HCT116 (cell line): Measurements from ENCODE around the gene SIAE. TPM values are rescaled to one million over a fixed set of nuclear protein-coding genes. Genes with fewer than 3 reads are reported as not detected.
A peak's percentile ranks its signal among the peaks of the same experiment; 100 is the strongest.

Source experiments
- ATAC-seq: fragments of 200-7000 bp; cut with Tn5 transposase; 2 replicates; pipeline ENCODE4 v1.9.1; 2020; ENCODE audit warnings: mild to moderate bottlenecking, moderate library complexity
- BruUV-seq: library from RNA; stranded (reverse); fragments of 400-500 nt; replicated peaks from 2 replicates; lab custom pipeline; 2021; lab: Mats Ljungman, UMichigan
- CTCF ChIA-PET: fragments of 300-600 bp; sonication (Branson Sonifier 250); formaldehyde crosslinking; loops from one replicate; lab custom pipeline; 2021; ENCODE audit warnings: antibody characterized with exemption; lab: Charles Lee
- POLR2A ChIA-PET: fragments of 300-600, 350-600 bp; sonication (Branson Sonifier 250); formaldehyde crosslinking; loops from one replicate; lab custom pipeline; 2021; ENCODE audit warnings: antibody characterized with exemption; lab: Charles Lee
- RAD21 ChIA-PET, 2 experiments: fragments of 300-600 bp; sonication (Branson Sonifier 250); formaldehyde crosslinking; loops; one replicate each; lab custom pipeline; 2023; ENCODE audit warnings: low total read pairs in 2 of 2; ENCODE audit not compliant: uncharacterized antibody in 2 of 2, unreplicated experiment in 2 of 2, low non-redundant PET in 1 of 2; lab: Charles Lee
- DNase-seq: peaks from one replicate; pipeline ENCODE4 v3.0.0-alpha.2; 2010; ENCODE audit warnings: low read depth, low spot score
- H2AFZ ChIP-seq: fragments of 200-600 bp; shearing (Covaris generic), sonication (generic); 2 replicates; pipeline ENCODE4 v1.6.1; 2017; ENCODE audit warnings: low read depth, mixed run types, mixed read lengths, antibody characterized with exemption, low read length; ENCODE audit not compliant: poor library complexity, severe bottlenecking
- H3K27ac ChIP-seq: 2 replicates; pipeline ENCODE4 v1.5.1; 2012; ENCODE audit warnings: low read depth, low read length
- H3K27me3 ChIP-seq: fragments of 200-600 bp; sonication (generic); 2 replicates; pipeline ENCODE4 v1.6.1; 2016; ENCODE audit warnings: mixed run types, low read length, mixed read lengths; ENCODE audit not compliant: insufficient read depth
- H3K36me3 ChIP-seq, 2 experiments: fragments of 200-500 bp in 1 of 2; fragments of 200-600 bp in 1 of 2; sonication (Bioruptor generic) in 1 of 2; sonication (generic) in 1 of 2; 2 replicates each; pipeline versions ENCODE4 v1.5.1 to v1.6.1; 2014 to 2016; ENCODE audit warnings: low read length in 2 of 2, inconsistent platforms in 1 of 2, mixed read lengths in 1 of 2, mixed run types in 1 of 2; ENCODE audit not compliant: insufficient read depth in 2 of 2, control insufficient read depth in 1 of 2
- H3K4me1 ChIP-seq, 2 experiments: fragments of 200-600 bp in 1 of 2; sonication (generic) in 1 of 2; 2 replicates each; pipeline versions ENCODE4 v1.5.1 to v1.6.1; 2012 to 2017; ENCODE audit warnings: low read length in 2 of 2, inconsistent platforms in 1 of 2, mild to moderate bottlenecking in 1 of 2, mixed read lengths in 1 of 2, mixed run types in 1 of 2, moderate library complexity in 1 of 2; ENCODE audit not compliant: insufficient read depth in 2 of 2, control insufficient read depth in 1 of 2
- H3K4me2 ChIP-seq: fragments of 200-600 bp; sonication (generic); 2 replicates; pipeline ENCODE4 v1.6.1; 2017; ENCODE audit warnings: mixed run types, low read length, mixed read lengths
- H3K4me3 ChIP-seq, 2 experiments: fragments of 200-600 bp in 1 of 2; sonication (generic) in 1 of 2; replicated peaks in 1 of 2; 2 replicates each; pipeline ENCODE4 v1.5.1; 2011 to 2016; ENCODE audit warnings: low read length in 2 of 2, control low read depth in 1 of 2, low read depth in 1 of 2, mild to moderate bottlenecking in 1 of 2, mixed read lengths in 1 of 2, mixed run types in 1 of 2
- H3K79me2 ChIP-seq: fragments of 200-600 bp; sonication (generic); 2 replicates; pipeline ENCODE4 v1.6.1; 2017; ENCODE audit warnings: mild to moderate bottlenecking, mixed run types, low read length, moderate library complexity, mixed read lengths; ENCODE audit not compliant: insufficient read depth
- H3K9ac ChIP-seq: fragments of 200-600 bp; sonication (generic); 2 replicates; pipeline ENCODE4 v1.6.1; 2016; ENCODE audit warnings: low read length, mixed read lengths
- H3K9me2 ChIP-seq: fragments of 200-600 bp; sonication (generic), shearing (Covaris generic); 2 replicates; pipeline ENCODE4 v1.6.1; 2017; ENCODE audit warnings: mixed run types, mild to moderate bottlenecking, moderate library complexity; ENCODE audit not compliant: insufficient read depth
- H3K9me3 ChIP-seq, 2 experiments: fragments of 200-500 bp in 1 of 2; fragments of 200-600 bp in 1 of 2; sonication (Bioruptor generic) in 1 of 2; sonication (generic) in 1 of 2; 2 replicates each; pipeline ENCODE4 v1.6.1; 2014 to 2017; ENCODE audit warnings: low read length in 2 of 2, mixed read lengths in 2 of 2, inconsistent platforms in 1 of 2, low read depth in 1 of 2, mild to moderate bottlenecking in 1 of 2, mixed run types in 1 of 2, moderate library complexity in 1 of 2; ENCODE audit not compliant: control insufficient read depth in 1 of 2, insufficient read depth in 1 of 2
- H4K20me1 ChIP-seq: fragments of 200-600 bp; sonication (generic), shearing (Covaris generic); 2 replicates; pipeline ENCODE4 v1.6.1; 2017; ENCODE audit warnings: mixed run types, mild to moderate bottlenecking, moderate library complexity; ENCODE audit not compliant: insufficient read depth
- CTCF ChIP-seq, 3 experiments: fragments of 200-600 bp in 1 of 3; sonication (generic) in 1 of 3; IDR thresholded peaks in 2 of 3; conservative IDR thresholded peaks in 1 of 3; 2 replicates each; pipeline ENCODE4 v1.5.1; 2012 to 2017; ENCODE audit warnings: low read depth in 2 of 3, low read length in 2 of 3, antibody characterized with exemption in 1 of 3, borderline replicate concordance in 1 of 3, control low read depth in 1 of 3, mild to moderate bottlenecking in 1 of 3, mixed read lengths in 1 of 3, mixed run types in 1 of 3, moderate library complexity in 1 of 3; ENCODE audit not compliant: insufficient read depth in 1 of 3
- ELF1 ChIP-seq: IDR thresholded peaks from 2 replicates; pipeline ENCODE4 v1.6.1; 2012; ENCODE audit warnings: low read depth, borderline replicate concordance
- EZH2phosphoT487 ChIP-seq: fragments of 200-600 bp; IDR thresholded peaks from 2 replicates; pipeline ENCODE4 v1.6.1; 2018; ENCODE audit warnings: antibody characterized with exemption, borderline replicate concordance
- POLR2A ChIP-seq: IDR thresholded peaks from 2 replicates; pipeline ENCODE4 v1.7.0; 2011; ENCODE audit warnings: borderline replicate concordance; ENCODE audit not compliant: insufficient read depth, insufficient read length; ENCODE audit errors: extremely low read depth
- SIN3A ChIP-seq: IDR thresholded peaks from 2 replicates; pipeline ENCODE4 v1.6.1; 2012; ENCODE audit warnings: low read depth
- TCF7L2 ChIP-seq: IDR thresholded peaks from 2 replicates; pipeline ENCODE4 v1.7.0; 2011; ENCODE audit warnings: borderline replicate concordance, inconsistent platforms; ENCODE audit not compliant: insufficient read depth, insufficient read length; ENCODE audit errors: extremely low read depth
- ZFX ChIP-seq: fragments of 450-650 bp; IDR thresholded peaks from 2 replicates; pipeline ENCODE4 v1.6.1; 2017
- intact Hi-C: fragments of 100-400 bp; cut with micrococcal nuclease; formaldehyde crosslinking; loops from 2 replicates; pipeline ENCODE4 v1.10.0; 2022
- total RNA-seq: library from RNA; stranded (reverse); gene quantifications from one replicate; pipeline ENCODE4 v1.2.1, GENCODE V29; 2021; ENCODE audit not compliant: unreplicated experiment

SIAE gene
- total RNA-seq, 1 experiment from 2014 or later: 39.2 TPM

DNA sequence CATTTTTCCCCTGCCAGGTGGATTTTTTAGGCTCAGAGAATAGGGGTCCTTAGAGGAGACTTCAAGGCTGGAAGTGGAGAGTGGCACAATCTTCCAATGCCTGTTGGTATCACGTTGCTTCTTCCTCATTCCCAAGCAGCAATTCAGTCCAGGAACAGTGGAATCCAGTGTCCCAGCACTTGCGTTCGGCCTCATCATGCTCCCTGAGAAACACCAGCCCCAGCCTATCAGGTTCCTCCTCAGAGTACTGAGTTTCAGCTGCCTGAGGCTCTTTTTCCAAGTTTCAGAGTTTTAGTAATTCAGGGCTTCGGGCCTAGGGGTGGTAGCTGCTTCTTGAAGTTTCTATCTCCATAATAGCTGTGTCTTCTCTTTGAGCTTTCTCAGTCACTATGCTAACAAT is 34.3 kb upstream of the SIAE start:
- BruUV-seq: no TSS peak
- Histone ChIP-seq H3K4me2 (peak overlapping the region; percentile 40), H3K4me3 (peak overlapping the region; percentile 16 to 29; a peak in 3 of 4 replicates), H2AFZ (no peak overlapping the region), H3K9me2 (no peaks in the 10 kb centered on the region), H4K20me1 (no peaks in the 10 kb centered on the region), H3K36me3 (no peaks in the 10 kb centered on the region), H3K27ac (no peak overlapping the region), H3K9ac (no peak overlapping the region), H3K79me2 (no peaks in the 10 kb centered on the region), H3K4me1 (no peaks in the 10 kb centered on the region; a peak in 1 of 4 replicates), H3K9me3 (no peaks in the 10 kb centered on the region), H3K27me3 (no peaks in the 10 kb centered on the region)
- RAD21 ChIA-PET: no interaction called here
- ATAC-seq: peak; percentile 55; the same call in 1 of the 2 replicates
- intact Hi-C loops: no loop called here
- CTCF ChIA-PET: no interaction called here
- POLR2A ChIA-PET: no interaction called here
- TF ChIP-seq ZFX (no peak), ELF1 (peak; percentile 38), SIN3A (no peak), EZH2phosphoT487 (no peak)
- peak; percentile 15 for DNase-seq

DNA sequence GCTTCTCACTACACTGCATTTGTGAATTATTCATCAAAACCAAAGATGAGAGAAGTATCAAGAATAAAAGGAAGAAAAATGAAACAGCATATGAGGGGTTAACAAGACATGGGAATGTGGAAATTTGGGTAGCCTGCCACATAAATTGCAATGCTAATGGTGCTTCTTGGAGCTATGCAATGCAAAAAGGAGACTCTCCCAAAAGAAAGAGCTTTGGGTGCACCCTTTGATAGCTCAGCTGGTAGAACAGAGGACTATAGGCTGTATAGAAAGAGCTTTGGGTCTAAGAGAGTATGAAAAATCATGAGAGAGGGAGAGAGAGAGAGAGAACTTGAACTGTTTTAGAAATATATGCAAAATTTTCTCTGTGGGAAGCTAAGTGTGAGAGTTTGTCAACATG is 26.5 kb upstream of the SIAE start:
- Histone ChIP-seq H3K36me3 (no peaks in the 10 kb centered on the region), H3K4me1 (no peaks in the 10 kb centered on the region), H3K27me3 (no peaks in the 10 kb centered on the region), H3K27ac (no peak overlapping the region), H3K9me3 (no peaks in the 10 kb centered on the region), H3K9ac (no peak overlapping the region), H3K9me2 (no peaks in the 10 kb centered on the region), H3K79me2 (no peaks in the 10 kb centered on the region), H2AFZ (no peak overlapping the region), H4K20me1 (no peaks in the 10 kb centered on the region), H3K4me3 (no peak overlapping the region), H3K4me2 (no peak overlapping the region)
- ChIA-PET RAD21 (no interaction called here), CTCF (no interaction called here), POLR2A (no interaction called here)
- BruUV-seq: no TSS peak
- no peak for DNase-seq
- no peak for ATAC-seq
- intact Hi-C loops: no loop called here
- no peak for TF ChIP-seq TCF7L2
- no peak for TF ChIP-seq SIN3A
- TF ChIP-seq CTCF (IDR thresholded peaks at IDR 0.05 in 2 of 3, conservative IDR thresholded peaks at IDR 0.05 in 1 of 3; ENCODE audit: borderline replicate concordance in 1 of 3, insufficient read depth in 1 of 3, low read depth in 2 of 3, low read length in 2 of 3): no peak
- TF ChIP-seq ELF1: no peak
- no peak for TF ChIP-seq POLR2A
